GM13976 (cell line): ENCODE results near the gene HS3ST6.
"Not testable (repeated sequence)": the region's sequence is repeated elsewhere in the genome, so short reads cannot be mapped to it uniquely, and the experiment has no call there.

Experiments used
- DNase-seq: peaks from one replicate; pipeline ENCODE4 v3.0.0; 2012; ENCODE audit warnings: low spot score
- CTCF ChIP-seq: IDR thresholded peaks from 2 replicates; pipeline ENCODE4 v1.5.1; 2012; ENCODE audit warnings: borderline replicate concordance, mild to moderate bottlenecking; ENCODE audit not compliant: insufficient read depth; ENCODE audit errors: extremely low read depth, missing control alignments, control extremely low read depth
- in situ Hi-C: fragments of 300-500 bp; cut with MboI; formaldehyde crosslinking; loops from one replicate; pipeline ENCODE4 v1.12.0; 2022; ENCODE audit warnings: low sequenced_read_pairs, mixed read lengths, inconsistent platforms; ENCODE audit not compliant: unreplicated experiment

HS3ST6 gene

GRCh38 chr16:1903845-1904840, 14.1 kb downstream of the HS3ST6 start:
- no peak for TF ChIP-seq CTCF
- no peak for DNase-seq
- in situ Hi-C loops, result no loop called here

GRCh38 chr16:1903220-1903574, 15.0 kb downstream of the HS3ST6 start:
- in situ Hi-C loops, result no loop called here
- TF ChIP-seq CTCF, result no peak

GRCh38 chr16:1902547-1903219, 15.5 kb downstream of the HS3ST6 start:
- TF ChIP-seq CTCF, result no peak
- DNase-seq, result no peak
- in situ Hi-C loops, result no loop called here

More at GRCh38 chr16:1903220-1903574, 15.0 kb downstream of the HS3ST6 start:
- DNase-seq, result no peak

- in situ Hi-C loops, result no loop called here
- DNase-seq, result no peak
Observed at GRCh38 chr16:1900452-1900774, 17.8 kb downstream of the HS3ST6 start.

GRCh38 chr16:1899641-1900451, 18.4 kb downstream of the HS3ST6 start:
- no peak for DNase-seq
- no peak for TF ChIP-seq CTCF
- in situ Hi-C loops, result no loop called here

More at GRCh38 chr16:1900452-1900774, 17.8 kb downstream of the HS3ST6 start:
- no peak for TF ChIP-seq CTCF

- in situ Hi-C loops, DNase-seq: not testable (repeated sequence)
Observed at GRCh38 chr16:1897692-1898091, 20.5 kb downstream of the HS3ST6 start.
